22Rv1 (cell line): ENCODE results near the gene SPATA17.

Source experiments
- ZFX ChIP-seq: fragments of 450-650 bp; IDR thresholded peaks from 2 replicates; pipeline ENCODE4 v1.6.1; 2017; ENCODE audit warnings: antibody characterized with exemption, borderline replicate concordance
- TF ChIP-seq, protein P1 (sequence below): fragments of 450-650 bp; IDR thresholded peaks from 2 replicates; pipeline ENCODE4 v1.5.1; 2017; ENCODE audit warnings: mild to moderate bottlenecking

- TF ChIP-seq, protein P1, sequence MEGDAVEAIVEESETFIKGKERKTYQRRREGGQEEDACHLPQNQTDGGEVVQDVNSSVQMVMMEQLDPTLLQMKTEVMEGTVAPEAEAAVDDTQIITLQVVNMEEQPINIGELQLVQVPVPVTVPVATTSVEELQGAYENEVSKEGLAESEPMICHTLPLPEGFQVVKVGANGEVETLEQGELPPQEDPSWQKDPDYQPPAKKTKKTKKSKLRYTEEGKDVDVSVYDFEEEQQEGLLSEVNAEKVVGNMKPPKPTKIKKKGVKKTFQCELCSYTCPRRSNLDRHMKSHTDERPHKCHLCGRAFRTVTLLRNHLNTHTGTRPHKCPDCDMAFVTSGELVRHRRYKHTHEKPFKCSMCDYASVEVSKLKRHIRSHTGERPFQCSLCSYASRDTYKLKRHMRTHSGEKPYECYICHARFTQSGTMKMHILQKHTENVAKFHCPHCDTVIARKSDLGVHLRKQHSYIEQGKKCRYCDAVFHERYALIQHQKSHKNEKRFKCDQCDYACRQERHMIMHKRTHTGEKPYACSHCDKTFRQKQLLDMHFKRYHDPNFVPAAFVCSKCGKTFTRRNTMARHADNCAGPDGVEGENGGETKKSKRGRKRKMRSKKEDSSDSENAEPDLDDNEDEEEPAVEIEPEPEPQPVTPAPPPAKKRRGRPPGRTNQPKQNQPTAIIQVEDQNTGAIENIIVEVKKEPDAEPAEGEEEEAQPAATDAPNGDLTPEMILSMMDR = no peak
- TF ChIP-seq ZFX = no peak
These were observed 174.6 kb downstream of the SPATA17 start for GRCh38 chr1:217805792-217806191.
